HEK293 (cell line): ENCODE measurements around the gene POLR1D.

Experiments
- CTCF ChIP-seq: fragments of 450-650 bp; formaldehyde crosslinking; IDR thresholded peaks from 2 replicates; pipeline ENCODE4 v1.5.1; 2016; ENCODE audit warnings: missing biosample characterization, missing genetic modification characterization
- HOXC10 ChIP-seq: sonication (generic); formaldehyde crosslinking; IDR thresholded peaks from 2 replicates; pipeline ENCODE4 v1.8.1; 2023; ENCODE audit warnings: mild to moderate bottlenecking, missing genetic modification reagents
- TRIM28 ChIP-seq: IDR thresholded peaks from 2 replicates; pipeline ENCODE4 v1.6.1; 2011; ENCODE audit warnings: low read length, control low read depth, borderline replicate concordance
- ZBTB7A ChIP-seq: fragments of 450-650 bp; formaldehyde crosslinking; IDR thresholded peaks from 2 replicates; pipeline ENCODE4 v1.5.1; 2016; ENCODE audit warnings: low read depth, missing biosample characterization, missing genetic modification characterization
- ZFP37 ChIP-seq: fragments of 450-650 bp; formaldehyde crosslinking; IDR thresholded peaks from 2 replicates; pipeline ENCODE4 v1.5.1; 2016; ENCODE audit warnings: missing biosample characterization, missing genetic modification characterization
- ZNF114 ChIP-seq: fragments of 450-650 bp; formaldehyde crosslinking; IDR thresholded peaks from 2 replicates; pipeline ENCODE4 v1.5.0; 2017; ENCODE audit warnings: missing biosample characterization, missing genetic modification characterization
- ZNF664 ChIP-seq: fragments of 450-650 bp; formaldehyde crosslinking; IDR thresholded peaks from 2 replicates; pipeline ENCODE4 v1.5.1; 2016; ENCODE audit warnings: missing biosample characterization, missing genetic modification characterization
- ZNF747 ChIP-seq: fragments of 450-650 bp; formaldehyde crosslinking; IDR thresholded peaks from 2 replicates; pipeline ENCODE4 v1.5.1; 2016; ENCODE audit warnings: missing biosample characterization, missing genetic modification characterization

GRCh38 chr13:27587095-27587746 is 34.5 kb upstream of the POLR1D start:
- TF ChIP-seq ZBTB7A (tag by site-specific recombination) (no peak), ZNF747 (tag by site-specific recombination) (no peak), ZFP37 (tag by site-specific recombination) (no peak), CTCF (tag by site-specific recombination) (no peak), TRIM28 (no peak), ZNF114 (tag by site-specific recombination) (no peak), HOXC10 (CRISPR knock-in tag) (no peak), ZNF664 (tag by site-specific recombination) (no peak)
